GM12875 (cell line): ENCODE results near the gene SELENOO.

Source experiments
- H3K4me3 ChIP-seq: one replicate; pipeline ENCODE4 v1.5.1; 2011; ENCODE audit warnings: low read depth, low read length, control low read depth
- TF ChIP-seq, protein P1 (sequence below): IDR thresholded peaks from 2 replicates; pipeline ENCODE4 v1.5.1; 2011; ENCODE audit warnings: low read depth, mild to moderate bottlenecking, control low read depth, inconsistent platforms, low read length, moderate library complexity, borderline replicate concordance; ENCODE audit not compliant: insufficient read depth

The SELENOO gene

GRCh38 chr22:50189184-50189848 is 11.5 kb upstream of the SELENOO start:
- TF ChIP-seq, protein P1, sequence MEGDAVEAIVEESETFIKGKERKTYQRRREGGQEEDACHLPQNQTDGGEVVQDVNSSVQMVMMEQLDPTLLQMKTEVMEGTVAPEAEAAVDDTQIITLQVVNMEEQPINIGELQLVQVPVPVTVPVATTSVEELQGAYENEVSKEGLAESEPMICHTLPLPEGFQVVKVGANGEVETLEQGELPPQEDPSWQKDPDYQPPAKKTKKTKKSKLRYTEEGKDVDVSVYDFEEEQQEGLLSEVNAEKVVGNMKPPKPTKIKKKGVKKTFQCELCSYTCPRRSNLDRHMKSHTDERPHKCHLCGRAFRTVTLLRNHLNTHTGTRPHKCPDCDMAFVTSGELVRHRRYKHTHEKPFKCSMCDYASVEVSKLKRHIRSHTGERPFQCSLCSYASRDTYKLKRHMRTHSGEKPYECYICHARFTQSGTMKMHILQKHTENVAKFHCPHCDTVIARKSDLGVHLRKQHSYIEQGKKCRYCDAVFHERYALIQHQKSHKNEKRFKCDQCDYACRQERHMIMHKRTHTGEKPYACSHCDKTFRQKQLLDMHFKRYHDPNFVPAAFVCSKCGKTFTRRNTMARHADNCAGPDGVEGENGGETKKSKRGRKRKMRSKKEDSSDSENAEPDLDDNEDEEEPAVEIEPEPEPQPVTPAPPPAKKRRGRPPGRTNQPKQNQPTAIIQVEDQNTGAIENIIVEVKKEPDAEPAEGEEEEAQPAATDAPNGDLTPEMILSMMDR = no peak
- H3K4me3 ChIP-seq = peak overlapping the region; percentile 57

GRCh38 chr22:50189849-50190181 is 11.0 kb upstream of the SELENOO start:
- TF ChIP-seq, protein P1 = no peak
- peak overlapping the region; percentile 57 for H3K4me3 ChIP-seq

DNA sequence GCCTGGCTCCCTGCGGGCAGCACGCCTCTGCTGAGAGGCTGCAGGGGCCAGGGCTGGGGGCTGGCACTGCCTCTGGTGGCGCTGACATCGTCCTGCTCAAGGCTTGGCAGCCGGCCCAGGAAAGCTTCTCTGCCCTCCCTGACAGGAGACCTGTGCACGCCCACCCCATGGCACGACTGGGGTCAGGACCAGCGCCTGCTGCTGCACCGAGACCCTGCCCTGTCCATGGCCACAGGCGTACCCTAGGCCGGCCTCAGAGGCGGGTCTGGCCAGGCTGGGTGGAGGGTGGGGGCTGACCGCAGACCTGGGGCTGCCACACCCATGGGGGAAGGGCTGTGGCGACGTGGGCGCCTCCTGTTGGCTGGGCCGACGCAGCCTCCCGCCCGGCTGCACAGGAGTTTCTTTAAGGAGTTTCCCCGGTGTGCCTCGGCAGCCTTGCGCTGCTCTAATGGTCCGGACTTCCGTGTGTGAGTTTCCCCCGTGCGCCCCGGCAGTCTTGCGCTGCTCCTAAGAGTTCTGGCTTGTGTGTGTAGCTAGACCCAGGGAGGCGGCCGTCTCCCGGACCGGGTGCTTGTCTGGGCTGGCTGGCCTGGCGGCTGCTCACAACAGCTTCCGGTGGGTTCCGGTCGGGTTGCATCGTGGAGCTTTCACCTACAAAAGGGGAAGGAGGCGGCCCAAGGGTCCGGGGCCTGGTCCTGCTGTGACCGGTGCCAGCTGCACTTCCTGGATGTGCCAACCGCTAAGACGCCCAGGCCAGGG is 10.4 kb upstream of the SELENOO start:
- H3K4me3 ChIP-seq = peak overlapping the region; percentile 57
- TF ChIP-seq, protein P1 = peak; percentile 45; the same call in 1 of the 2 replicates

DNA sequence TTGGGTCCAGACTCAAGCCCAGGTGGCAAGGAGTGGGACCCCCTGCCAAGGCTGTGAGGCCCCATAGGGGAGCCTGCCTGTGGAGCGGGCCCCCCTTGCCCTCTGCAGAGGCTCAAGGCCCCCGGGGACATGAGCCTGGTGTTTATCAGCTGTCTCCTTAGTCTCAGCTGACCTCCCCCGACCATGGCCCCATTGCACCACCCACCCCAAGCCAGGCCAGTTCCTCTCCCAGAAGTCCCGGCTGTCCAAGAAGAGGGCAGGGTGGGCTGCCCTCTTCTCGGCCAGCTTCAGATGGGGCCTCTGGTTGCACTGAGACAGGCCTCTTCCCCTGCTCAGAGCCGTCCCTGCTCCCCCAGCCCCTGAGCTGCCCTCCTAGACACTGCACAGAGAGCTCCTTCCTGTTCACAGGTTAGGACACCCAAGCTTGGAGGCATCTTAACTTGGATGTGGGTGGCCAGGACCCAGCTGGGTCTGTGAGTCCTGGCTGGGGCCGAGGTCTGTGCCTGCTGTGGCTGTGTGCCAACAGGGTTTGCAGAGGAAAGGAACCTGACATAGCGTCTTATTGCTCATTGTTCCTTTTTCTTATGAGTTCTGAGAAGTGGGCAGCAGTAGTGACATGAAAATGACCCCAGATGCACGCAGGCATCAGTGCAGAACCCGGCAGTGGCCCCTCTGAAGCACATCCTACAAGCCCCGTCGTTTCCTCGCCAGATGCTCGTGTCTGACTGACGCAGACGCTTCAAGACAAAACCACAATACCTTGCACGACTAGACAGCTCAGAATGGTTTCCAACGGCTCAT is 9.7 kb upstream of the SELENOO start:
- TF ChIP-seq, protein P1 = no peak
- H3K4me3 ChIP-seq = peak overlapping the region; percentile 57

- peak overlapping the region; percentile 47 for H3K4me3 ChIP-seq
- TF ChIP-seq, protein P1 = no peak
These were observed 8.2 kb upstream of the SELENOO start for GRCh38 chr22:50192436-50193204.

DNA sequence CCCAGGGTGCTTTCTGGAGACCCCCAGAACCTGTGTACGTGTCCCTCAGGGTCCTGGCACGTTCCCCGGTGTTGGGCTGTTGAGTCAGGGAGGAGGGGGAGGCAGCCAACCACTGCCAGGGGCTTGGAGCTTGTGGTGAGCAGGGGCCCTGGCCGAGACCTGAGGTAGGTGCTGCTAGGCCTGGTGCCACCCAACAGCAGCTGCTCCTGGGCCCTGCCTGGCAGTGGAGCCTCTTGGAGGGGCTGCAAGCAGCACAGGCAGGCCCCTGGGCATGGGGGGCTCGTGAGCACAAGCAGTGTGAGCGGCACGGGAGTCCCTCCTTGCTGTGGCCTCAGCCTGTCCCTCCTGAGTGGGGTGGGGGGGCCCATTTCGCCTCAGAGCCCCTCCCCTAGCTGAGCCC is 7.2 kb upstream of the SELENOO start:
- TF ChIP-seq, protein P1 = no peak

More for the DNA sequence above, 7.2 kb upstream of the SELENOO start:
- no peak overlapping the region for H3K4me3 ChIP-seq
